HG03457 (cell line): ENCODE data around the gene RAMP3.
"Not testable (repeated sequence)": the region's sequence is repeated elsewhere in the genome, so short reads cannot be mapped to it uniquely, and the experiment has no call there.

Experiments
- ATAC-seq: cut with Tn5 transposase; IDR thresholded peaks from one replicate; pipeline ENCODE4 v1.9.1; 2021; ENCODE audit warnings: moderate number of reproducible peaks; ENCODE audit not compliant: unreplicated experiment

RAMP3 gene

GRCh38 chr7:45131891-45132290 is 25.7 kb upstream of the RAMP3 start:
- ATAC-seq: no peak

DNA sequence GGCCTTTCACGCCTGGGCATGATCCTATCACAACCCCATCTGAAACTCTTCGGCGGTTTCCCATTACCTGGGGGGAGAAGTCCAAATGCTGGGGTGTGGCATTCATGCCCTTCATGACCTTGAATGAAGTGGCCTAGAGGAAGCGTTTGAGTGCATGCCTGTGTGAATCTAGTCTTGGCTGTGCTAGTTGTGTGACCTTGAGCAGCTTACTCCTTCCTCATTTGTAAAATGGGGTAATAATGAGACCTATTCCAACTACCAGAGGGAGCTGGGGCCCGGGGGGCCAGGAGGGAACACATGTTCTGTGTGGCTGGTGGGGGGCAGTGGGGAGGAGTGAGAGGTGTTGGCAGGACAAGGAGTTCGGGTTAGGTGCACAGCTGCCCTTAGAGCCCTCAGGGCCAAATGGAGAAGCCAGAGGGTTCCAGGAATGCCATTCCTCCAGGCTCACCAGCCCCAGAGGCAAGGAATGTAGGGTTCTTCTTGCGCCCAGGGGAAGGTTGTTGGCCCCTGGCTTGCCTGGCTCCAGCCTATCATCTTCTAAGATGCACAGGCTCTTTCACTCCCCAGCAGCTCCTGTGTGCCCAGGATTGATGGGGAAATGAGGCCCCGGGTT is 24.8 kb upstream of the RAMP3 start:
- ATAC-seq: no peak

GRCh38 chr7:45133352-45133751 is 24.2 kb upstream of the RAMP3 start:
- ATAC-seq: no peak

- no peak for ATAC-seq
These were observed 23.7 kb upstream of the RAMP3 start for GRCh38 chr7:45133877-45134276.

DNA sequence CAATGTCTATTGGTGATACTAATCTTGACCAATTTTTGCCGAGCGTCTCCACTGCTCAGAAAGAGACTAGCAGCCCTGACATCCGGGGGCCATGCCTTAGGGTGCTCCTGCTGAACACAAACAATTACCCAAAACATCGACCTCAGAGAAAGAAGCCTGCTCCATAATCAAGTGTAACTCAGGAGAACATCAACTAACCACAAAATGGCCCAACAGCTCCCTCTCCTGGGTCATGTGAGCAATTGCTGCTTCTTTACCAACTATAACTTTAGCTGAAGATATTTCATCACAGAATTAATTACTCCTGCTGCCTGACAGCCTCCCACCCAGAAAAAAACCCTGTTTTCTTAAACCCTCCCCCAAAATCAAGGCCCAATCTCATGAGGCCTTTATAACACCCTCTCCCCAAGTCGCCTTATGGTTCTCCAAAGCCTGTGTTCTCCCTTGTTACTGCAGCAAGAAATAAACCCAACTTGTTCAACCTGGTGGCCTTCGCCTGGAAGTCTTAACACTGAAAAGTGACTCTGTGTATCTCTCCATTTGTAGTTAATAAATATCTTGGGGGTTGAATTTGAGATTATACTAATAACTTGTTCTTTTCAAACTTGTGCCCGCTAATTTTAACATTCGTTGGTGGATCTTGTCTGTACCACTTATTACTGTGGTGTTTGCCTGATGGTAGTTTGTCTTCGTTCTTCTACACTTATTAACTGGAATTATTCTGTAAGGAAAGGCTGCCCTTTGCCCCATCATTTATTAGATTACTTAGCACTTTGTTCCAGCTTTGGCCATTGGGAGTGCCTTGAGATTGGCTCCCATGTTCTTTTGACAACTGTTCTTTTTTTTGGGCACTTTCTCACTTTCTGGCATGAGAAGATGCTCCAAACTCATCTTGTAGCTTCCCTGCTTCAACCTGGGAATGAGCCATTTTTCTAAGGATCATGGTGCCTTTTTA is 21.2 kb upstream of the RAMP3 start:
- ATAC-seq: no peak

GRCh38 chr7:45138433-45139267 is 18.9 kb upstream of the RAMP3 start:
- ATAC-seq: no peak

GRCh38 chr7:45140827-45141226 is 16.8 kb upstream of the RAMP3 start:
- ATAC-seq: no peak

GRCh38 chr7:45143616-45144015 is 14.0 kb upstream of the RAMP3 start:
- no peak for ATAC-seq

- ATAC-seq: no peak
These were observed 11.7 kb upstream of the RAMP3 start for GRCh38 chr7:45145881-45146280.

- no peak for ATAC-seq
These were observed 10.8 kb upstream of the RAMP3 start for GRCh38 chr7:45146531-45147379.

- ATAC-seq: no peak
These were observed 9.5 kb upstream of the RAMP3 start for GRCh38 chr7:45147858-45148652.

DNA sequence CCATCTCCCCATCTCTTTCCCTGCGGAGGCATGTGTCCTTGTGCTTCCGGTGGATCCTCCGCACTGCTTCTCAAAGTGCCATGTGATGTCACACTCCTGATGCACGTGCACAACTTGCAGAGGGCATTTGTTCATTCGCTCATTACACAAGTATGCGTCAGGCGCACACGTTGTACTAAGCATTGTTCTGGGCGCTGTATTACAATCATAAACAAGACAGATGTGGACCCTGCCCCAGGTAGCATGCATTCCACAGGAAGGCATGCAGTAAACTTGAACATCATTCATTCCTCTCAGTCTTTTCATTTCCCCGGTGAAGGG is 9.0 kb upstream of the RAMP3 start:
- no peak for ATAC-seq

DNA sequence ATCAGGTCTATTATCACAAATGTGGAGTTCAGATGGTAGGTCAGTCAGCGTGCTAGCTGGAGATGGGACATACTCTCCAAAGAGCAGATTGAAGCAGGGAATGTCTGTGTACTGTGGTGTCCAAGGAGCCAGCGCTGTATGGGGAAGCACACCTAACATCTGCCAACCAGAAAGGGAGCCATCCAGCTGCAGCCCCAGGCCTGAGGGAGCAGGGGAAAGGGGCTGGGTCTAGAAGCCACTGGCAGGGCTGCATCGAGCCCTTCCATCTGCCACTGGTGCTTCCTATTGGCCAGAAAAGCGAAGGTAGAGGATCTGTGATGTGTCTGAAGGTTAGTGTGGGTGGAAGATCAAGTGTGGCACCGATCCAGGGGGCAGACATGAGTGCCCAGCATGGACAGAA is 8.0 kb upstream of the RAMP3 start:
- no peak for ATAC-seq

GRCh38 chr7:45150199-45150598 is 7.4 kb upstream of the RAMP3 start:
- ATAC-seq: no peak

DNA sequence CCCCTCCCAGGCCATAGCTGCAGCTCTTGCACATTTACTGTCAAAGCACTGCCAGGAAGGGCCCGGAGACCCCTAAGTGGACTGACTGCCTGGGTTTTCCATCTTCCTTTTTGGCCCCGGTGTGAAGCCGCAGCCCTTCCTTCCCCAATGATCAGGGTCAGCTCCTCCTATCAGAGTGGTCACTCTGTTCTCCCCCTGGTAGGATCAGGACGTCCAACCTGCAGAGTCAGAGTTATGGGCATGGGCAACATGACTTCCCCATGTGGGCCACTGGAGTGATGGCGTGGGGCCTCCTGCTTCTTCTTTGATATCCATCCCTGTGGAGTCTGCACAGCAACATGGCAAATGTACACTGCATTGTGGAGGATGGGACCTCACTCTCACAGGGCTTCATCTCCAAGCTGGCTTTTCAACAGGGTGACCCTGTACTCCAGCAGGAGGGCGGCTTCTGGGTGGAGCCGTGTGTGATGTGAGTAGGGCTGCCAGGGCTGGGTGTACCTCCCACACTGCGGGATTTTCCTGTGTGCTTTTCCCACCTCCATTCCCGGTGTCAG is 6.4 kb upstream of the RAMP3 start:
- no peak for ATAC-seq

DNA sequence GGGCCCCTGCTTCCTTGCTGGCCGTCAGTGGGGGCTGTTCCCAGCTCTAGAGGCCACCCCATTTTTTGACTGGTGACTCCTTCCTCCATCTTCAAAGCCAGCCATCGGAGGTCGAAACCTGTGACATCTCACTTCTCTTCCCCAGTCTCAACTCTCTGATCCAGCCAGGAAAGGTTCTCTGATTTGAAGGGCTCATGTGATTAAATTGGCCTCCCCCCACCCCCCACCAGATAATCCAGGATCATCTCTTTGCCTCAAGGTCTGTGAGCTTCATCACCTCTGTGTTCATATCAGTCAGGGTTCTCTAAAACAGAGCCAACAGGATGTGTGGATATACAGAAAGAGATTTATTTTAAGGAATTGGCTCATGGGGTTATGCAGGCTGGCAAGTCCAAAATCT is 5.6 kb upstream of the RAMP3 start:
- no peak for ATAC-seq

GRCh38 chr7:45153233-45153632 is 4.4 kb upstream of the RAMP3 start:
- ATAC-seq: no peak

GRCh38 chr7:45153861-45154260 is 3.7 kb upstream of the RAMP3 start:
- ATAC-seq: not testable (repeated sequence)

DNA sequence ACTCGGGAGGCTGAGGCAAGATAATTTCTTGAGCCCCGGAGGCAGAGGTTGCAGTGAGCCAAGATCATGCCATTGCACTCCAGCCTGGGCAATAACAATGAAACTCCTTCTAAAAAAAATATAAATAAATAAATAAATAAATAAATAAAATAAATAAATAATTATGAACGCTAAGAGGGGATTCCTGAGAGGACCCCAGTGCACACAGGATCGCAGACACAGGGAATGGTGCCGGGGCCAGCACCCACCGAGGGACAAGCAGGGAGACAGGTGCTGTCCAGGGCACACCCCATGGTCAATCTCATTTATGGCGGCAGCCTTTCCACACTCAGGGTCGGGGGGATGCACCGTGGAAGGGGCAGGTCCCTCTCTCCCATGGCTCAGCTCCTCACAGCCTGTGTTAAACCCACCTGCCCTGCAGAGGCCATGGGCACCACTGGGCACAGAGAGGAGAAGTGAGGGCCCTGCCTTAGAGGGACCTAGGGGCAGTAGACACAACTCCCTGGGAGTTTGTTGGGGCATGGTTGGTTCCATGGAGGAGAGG is 2.2 kb upstream of the RAMP3 start:
- ATAC-seq: no peak
